ENCODE data around the gene MRPL37.
"Not testable (repeated sequence)": the region's sequence is repeated elsewhere in the genome, so short reads cannot be mapped to it uniquely, and the experiment has no call there.

Gene MRPL37

DNA sequence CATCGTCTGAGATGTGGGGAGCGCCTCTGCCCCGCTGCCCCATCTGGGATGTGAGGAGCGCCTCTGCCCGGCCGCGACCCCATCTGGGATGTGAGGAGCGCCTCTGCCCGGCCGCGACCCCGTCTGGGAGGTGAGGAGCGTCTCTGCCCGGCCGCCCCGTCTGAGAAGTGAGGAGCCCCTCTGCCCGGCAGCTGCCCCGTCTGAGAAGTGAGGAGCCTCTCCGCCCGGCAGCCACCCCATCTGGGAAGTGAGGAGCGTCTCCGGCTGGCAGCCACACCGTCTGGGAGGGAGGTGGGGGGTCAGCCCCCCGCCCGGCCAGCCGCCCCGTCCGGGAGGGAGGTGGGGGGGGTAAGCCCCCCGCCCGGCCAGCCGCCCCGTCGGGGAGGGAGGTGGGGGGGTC, 33.2 kb downstream of the MRPL37 start:
- H3K27ac Mint-ChIP-seq; H3K9me3 Mint-ChIP-seq; H3K27me3 Mint-ChIP-seq (ENCODE audit: low read depth); H3K4me3 Mint-ChIP-seq: not testable (repeated sequence)
- Mint-ChIP-seq H3K36me3 (ENCODE audit: low read depth) (peaks cover 33% of the 10 kb centered on the region), H3K4me1 (ENCODE audit: low read depth) (peaks cover 23% of the 10 kb centered on the region)

DNA sequence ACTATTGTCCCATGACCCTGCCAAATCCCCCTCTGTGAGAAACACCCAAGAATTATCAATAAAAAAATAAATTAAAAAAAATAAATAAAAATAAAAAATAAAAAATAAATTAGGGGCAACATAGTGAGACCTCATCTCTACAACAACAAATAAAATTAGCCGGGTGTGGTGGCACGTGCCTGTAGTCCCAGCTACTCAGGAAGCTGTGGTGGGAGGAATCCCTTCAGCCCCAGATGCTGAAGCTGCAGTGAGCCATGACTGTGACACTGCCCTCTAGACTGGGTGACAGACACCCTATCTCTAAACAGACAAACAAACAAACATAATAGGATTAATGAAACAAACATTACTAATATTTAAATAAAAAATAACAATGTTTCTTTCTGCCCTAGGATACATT, 34.3 kb downstream of the MRPL37 start:
- Mint-ChIP-seq H3K27ac (no peak overlapping the region), H3K4me1 (ENCODE audit: low read depth) (peaks cover 19% of the 10 kb centered on the region), H3K4me3 (no peak overlapping the region), H3K27me3 (ENCODE audit: low read depth) (no peaks in the 10 kb centered on the region), H3K9me3 (no peaks in the 10 kb centered on the region), H3K36me3 (ENCODE audit: low read depth) (peaks cover 30% of the 10 kb centered on the region)

DNA sequence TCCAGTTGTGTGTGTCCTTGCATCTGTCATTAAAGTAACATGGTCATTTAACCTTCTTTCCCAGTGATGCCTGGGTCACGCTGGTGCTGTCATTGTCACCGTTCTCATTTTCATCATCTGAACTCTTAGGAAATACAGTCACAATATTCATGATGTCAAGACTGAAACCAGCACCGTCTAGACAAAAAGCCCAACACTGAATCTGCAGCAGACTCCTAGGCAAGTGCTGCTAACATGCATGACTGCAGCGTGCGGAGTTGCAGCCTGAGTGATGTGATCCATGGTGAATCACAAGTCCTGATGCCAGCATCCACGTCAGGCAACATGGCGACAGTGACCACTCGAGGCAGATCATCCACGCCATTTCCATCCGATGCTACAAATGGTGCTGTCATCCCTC, 37.6 kb downstream of the MRPL37 start:
- Mint-ChIP-seq H3K36me3 (ENCODE audit: low read depth) (peaks cover 30% of the 10 kb centered on the region), H3K27me3 (ENCODE audit: low read depth) (no peaks in the 10 kb centered on the region), H3K4me3 (no peak overlapping the region), H3K27ac (no peak overlapping the region), H3K4me1 (ENCODE audit: low read depth) (peaks cover 3% of the 10 kb centered on the region), H3K9me3 (no peaks in the 10 kb centered on the region)

DNA sequence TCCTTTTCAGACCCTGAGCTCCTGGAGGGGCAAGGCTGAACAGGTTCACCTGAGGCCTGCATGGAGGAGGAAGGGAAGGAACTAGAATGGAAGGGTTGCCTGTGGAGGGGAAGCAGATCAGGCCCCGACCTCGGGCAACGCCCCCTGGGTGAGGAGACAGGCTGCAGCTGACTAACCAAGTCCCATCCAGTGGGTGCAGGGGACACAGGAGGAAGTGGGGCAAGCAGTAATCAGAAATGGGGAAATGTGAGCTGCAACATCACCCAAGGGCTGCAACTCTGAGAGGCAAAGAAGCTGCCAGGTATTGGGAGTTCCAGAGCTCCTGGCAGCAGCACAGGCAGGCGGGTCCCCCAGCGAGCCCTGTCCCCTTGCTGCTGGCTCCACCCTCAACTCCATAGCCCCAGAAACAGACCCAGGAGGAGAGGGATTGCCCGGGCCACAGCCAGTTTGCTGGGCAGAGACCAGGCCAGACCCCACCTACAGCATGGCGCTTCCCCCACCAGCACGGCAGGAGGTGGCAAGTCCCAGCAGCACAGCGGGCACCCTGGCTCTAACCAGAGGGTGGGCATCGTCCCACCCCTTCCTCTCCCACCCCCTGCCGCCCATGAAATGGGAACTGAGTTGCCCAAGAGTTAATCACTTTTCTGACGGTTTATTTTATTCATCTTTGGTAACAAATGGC, 38.5 kb downstream of the MRPL37 start:
- H3K27ac Mint-ChIP-seq, result no peak overlapping the region
- peaks cover 6% of the 10 kb centered on the region for H3K4me1 Mint-ChIP-seq (ENCODE audit: low read depth)
- H3K36me3 Mint-ChIP-seq (ENCODE audit: low read depth), result peaks cover 35% of the 10 kb centered on the region
- H3K4me3 Mint-ChIP-seq, result no peak overlapping the region
- no peaks in the 10 kb centered on the region for H3K27me3 Mint-ChIP-seq (ENCODE audit: low read depth)
- no peaks in the 10 kb centered on the region for H3K9me3 Mint-ChIP-seq

DNA sequence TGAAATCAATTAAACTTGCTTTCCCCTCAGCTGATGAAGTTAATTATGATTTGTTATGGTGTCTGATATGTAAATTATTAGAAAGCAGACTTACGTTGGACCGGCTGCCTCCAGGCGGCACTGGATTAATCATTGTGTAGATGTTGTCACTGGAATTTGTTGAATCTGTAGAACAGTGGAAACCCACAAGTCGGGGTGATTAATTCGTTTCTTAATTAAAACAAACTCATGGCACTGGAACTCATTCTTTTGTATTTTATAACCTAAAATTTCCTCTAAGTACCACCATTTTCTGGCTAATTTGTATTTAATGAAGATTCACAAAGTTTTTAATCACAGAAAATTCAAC, 39.0 kb downstream of the MRPL37 start:
- Mint-ChIP-seq H3K9me3 (no peaks in the 10 kb centered on the region), H3K4me3 (no peak overlapping the region), H3K27me3 (ENCODE audit: low read depth) (no peaks in the 10 kb centered on the region), H3K27ac (no peak overlapping the region), H3K4me1 (ENCODE audit: low read depth) (peaks cover 6% of the 10 kb centered on the region), H3K36me3 (ENCODE audit: low read depth) (peaks cover 35% of the 10 kb centered on the region)

DNA sequence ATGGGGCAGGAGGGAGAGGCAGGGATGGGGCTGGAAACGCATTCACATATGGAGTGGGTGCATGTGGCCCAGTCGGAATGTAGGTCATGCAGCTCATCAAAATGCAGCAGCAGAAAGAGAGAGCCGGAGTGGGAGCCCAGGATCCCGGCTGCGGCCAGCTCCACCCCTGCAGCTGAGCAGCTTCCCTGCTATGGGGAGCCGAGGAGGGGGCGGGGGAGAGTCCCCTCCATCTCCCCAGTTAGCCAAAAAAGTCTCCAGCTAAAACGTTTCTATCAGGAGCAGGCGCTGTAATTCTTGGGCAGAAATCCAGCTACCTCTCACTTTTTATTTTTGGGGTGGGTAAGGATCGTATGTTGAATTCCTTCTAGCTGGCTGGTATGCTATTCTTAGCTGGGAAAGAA, 39.7 kb downstream of the MRPL37 start:
- Mint-ChIP-seq H3K4me1 (ENCODE audit: low read depth) (peaks cover 6% of the 10 kb centered on the region), H3K36me3 (ENCODE audit: low read depth) (peaks cover 34% of the 10 kb centered on the region), H3K27me3 (ENCODE audit: low read depth) (no peaks in the 10 kb centered on the region), H3K9me3 (no peaks in the 10 kb centered on the region), H3K4me3 (no peak overlapping the region), H3K27ac (no peak overlapping the region)

DNA sequence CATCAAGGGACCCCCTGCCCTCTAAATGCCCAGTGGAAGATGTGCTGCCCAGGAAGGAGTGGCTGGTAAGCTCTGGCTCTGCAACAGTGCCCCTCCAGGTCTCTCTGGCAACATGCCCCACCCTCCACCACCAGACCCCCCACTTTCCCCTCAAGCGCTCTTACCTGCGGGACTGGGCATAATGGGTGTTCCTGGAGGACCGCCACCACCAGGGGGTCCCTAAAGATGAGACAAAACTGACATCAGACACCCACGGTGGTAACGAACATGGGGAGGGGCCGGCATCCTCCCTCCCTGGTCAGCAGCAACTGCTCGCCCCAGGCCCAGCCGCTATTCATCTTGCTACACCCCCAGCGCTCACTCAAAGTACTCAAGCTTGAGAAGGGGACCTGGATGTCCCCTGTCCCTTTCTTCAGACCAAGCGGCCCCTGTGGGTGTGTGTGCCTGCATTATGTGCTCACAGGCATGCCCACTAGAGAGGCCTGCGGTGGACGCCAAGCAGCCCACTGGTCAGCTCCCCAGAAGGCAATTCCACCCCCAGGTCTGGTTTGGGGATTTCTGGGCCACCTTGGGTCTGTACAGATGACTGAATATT, 40.9 kb downstream of the MRPL37 start:
- no peaks in the 10 kb centered on the region for H3K27me3 Mint-ChIP-seq (ENCODE audit: low read depth)
- H3K27ac Mint-ChIP-seq, result no peak overlapping the region
- H3K9me3 Mint-ChIP-seq, result no peaks in the 10 kb centered on the region
- H3K4me1 Mint-ChIP-seq (ENCODE audit: low read depth), result peaks cover 3% of the 10 kb centered on the region
- H3K4me3 Mint-ChIP-seq, result no peak overlapping the region
- peaks cover 30% of the 10 kb centered on the region for H3K36me3 Mint-ChIP-seq (ENCODE audit: low read depth)

DNA sequence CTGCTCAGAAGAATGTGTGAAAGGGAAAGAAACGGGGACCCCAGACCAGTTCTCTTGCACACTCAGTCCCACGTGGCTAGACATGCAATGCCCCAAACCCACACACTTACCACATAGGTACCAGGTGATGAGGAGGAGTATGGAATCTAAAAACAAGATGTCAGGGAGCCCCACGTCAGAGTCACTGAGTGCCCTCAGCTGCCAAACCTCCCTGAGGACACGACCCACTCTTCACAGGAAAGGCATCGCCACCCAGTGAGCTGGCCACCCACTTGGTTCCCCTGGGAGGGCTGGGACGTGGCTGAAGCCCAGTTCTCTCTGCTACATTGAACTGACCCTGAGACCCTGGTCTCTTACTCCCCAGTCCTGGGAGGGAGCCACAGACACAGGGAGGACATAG, 41.4 kb downstream of the MRPL37 start:
- no peak overlapping the region for H3K27ac Mint-ChIP-seq
- peaks cover 3% of the 10 kb centered on the region for H3K4me1 Mint-ChIP-seq (ENCODE audit: low read depth)
- H3K4me3 Mint-ChIP-seq, result no peak overlapping the region
- no peaks in the 10 kb centered on the region for H3K9me3 Mint-ChIP-seq
- no peaks in the 10 kb centered on the region for H3K27me3 Mint-ChIP-seq (ENCODE audit: low read depth)
- peaks cover 30% of the 10 kb centered on the region for H3K36me3 Mint-ChIP-seq (ENCODE audit: low read depth)

DNA sequence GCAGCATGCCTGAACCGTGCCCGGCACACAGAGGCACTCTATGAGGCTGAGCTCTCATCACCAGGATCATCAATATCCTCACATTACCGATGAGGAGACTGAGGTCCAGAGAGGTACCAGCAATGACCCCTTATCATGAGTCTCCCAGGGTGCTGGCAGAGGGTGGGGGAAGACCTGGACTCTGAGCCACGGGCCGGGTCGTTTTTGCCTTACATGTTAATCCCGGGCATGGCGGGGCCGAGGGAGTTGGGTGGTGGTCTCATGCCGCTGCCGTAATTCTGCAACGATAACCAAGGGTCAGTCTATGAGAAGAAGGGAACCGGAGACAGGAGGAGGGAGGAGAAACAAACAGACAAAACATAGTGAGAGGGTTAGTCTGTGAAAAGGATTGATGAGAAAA, 43.1 kb downstream of the MRPL37 start:
- Mint-ChIP-seq H3K4me3 (no peak overlapping the region), H3K36me3 (ENCODE audit: low read depth) (peaks cover 19% of the 10 kb centered on the region), H3K9me3 (no peaks in the 10 kb centered on the region), H3K27ac (no peak overlapping the region), H3K4me1 (ENCODE audit: low read depth) (peaks cover 3% of the 10 kb centered on the region), H3K27me3 (ENCODE audit: low read depth) (no peaks in the 10 kb centered on the region)

DNA sequence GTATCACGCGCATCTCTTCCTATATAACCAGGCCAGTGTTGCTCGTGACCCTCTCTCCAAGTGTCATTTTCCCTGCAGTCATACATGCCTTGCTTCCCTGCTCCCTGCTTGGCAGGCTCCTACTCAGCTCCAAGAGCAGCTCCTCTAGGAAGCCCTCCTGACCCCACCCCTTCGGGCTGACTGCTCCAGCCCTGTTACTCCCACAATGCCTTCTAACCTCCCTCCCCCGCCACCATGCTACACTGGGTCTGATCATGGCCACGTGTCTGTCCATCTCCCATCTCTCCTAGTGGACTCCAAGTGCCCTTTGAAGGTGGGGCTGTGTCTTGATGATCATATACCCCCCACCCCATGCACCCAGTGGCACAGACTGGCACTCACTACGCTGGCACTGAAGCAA, 44.7 kb downstream of the MRPL37 start:
- no peak overlapping the region for H3K4me3 Mint-ChIP-seq
- H3K27ac Mint-ChIP-seq, result no peak overlapping the region
- peaks cover 6% of the 10 kb centered on the region for H3K4me1 Mint-ChIP-seq (ENCODE audit: low read depth)
- H3K36me3 Mint-ChIP-seq (ENCODE audit: low read depth), result peaks cover 17% of the 10 kb centered on the region
- no peaks in the 10 kb centered on the region for H3K9me3 Mint-ChIP-seq
- H3K27me3 Mint-ChIP-seq (ENCODE audit: low read depth), result no peaks in the 10 kb centered on the region

DNA sequence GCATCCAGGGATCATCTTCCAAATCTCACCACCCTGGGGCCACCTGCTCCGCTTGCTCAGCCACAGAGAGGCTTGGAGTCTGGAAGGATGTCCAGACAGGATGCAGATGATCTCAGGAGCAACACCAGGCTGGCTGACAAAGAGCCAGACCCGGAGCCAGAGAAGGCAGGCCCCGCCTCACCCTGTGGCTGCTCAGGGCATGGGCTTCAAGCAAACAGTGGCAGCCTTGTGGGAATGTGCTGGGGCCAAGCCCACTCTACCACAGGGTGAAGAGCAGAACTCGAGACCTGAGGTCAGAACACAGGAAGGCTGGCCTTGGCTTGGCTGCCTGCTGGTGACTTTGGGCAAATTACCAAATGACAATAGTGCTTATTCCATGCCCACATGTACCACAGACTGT, 45.5 kb downstream of the MRPL37 start:
- Mint-ChIP-seq H3K9me3 (no peaks in the 10 kb centered on the region), H3K36me3 (ENCODE audit: low read depth) (peaks cover 19% of the 10 kb centered on the region), H3K4me1 (ENCODE audit: low read depth) (peaks cover 6% of the 10 kb centered on the region), H3K27ac (no peak overlapping the region), H3K27me3 (ENCODE audit: low read depth) (no peaks in the 10 kb centered on the region), H3K4me3 (no peak overlapping the region)

DNA sequence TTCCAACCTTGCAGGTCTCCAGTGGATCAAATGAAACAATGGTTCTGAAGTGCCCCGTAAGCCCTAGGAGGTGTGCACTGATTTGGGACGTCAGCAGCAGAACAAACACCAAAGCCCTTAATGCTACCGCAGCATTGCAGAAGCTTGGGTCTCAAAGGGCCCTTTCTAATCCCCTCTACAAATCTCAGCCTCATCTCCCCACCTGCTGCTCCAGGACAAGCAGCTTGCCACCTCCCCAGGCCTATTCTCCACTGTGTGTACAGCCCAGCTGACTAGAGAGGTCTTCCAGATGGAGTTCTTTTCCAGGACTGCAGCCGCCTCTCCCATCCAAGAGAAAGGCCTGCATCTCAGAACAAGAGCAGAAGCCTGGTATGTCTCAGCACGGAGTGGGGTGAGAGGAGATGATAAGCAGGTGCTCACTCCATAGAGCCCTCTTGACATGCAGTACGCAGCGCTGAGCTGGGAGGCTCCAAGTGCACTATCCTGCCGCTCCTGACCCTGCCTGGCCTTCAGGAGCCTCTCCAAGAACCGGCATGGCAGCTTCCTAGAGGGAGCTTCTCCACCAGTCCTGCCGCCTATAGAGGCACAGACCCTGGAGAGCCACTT, 46.3 kb downstream of the MRPL37 start:
- Mint-ChIP-seq H3K27ac (no peak overlapping the region), H3K9me3 (no peaks in the 10 kb centered on the region), H3K36me3 (ENCODE audit: low read depth) (peaks cover 13% of the 10 kb centered on the region), H3K4me3 (no peak overlapping the region), H3K4me1 (ENCODE audit: low read depth) (peaks cover 6% of the 10 kb centered on the region), H3K27me3 (ENCODE audit: low read depth) (no peaks in the 10 kb centered on the region)

DNA sequence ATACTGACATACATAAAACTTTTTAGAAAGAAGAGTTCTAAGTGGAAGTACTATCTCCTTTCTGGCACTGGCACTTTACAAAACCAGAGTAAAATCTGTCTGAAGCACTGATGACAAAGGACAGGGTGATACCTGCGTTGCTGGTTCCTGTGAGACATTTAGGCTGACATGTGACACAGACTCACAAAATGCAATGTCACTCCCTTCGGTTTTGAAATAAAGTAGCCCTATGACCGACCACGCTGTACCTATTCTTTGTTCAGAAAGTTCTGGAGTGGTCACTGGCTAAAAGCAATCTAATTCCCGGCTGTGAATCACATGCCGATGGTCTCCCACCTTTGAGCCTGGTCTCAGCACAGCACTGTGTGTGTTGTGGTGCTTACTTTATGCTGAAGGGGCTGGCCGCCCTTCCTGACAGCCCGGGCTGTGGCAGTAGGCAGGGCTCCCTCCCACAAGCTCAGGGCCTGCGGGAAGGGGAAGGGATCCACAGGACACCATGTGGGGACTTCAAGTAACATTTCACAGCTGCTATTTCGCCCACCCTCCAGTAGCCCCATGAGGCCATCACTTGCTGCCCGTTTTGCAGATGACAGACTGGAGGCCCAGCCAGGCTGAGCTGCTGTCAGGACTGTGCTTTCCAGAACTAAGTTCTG, 48.0 kb downstream of the MRPL37 start:
- peaks cover 5% of the 10 kb centered on the region for H3K4me1 Mint-ChIP-seq (ENCODE audit: low read depth)
- no peaks in the 10 kb centered on the region for H3K9me3 Mint-ChIP-seq
- H3K36me3 Mint-ChIP-seq (ENCODE audit: low read depth), result peaks cover 8% of the 10 kb centered on the region
- no peaks in the 10 kb centered on the region for H3K27me3 Mint-ChIP-seq (ENCODE audit: low read depth)
- H3K4me3 Mint-ChIP-seq, result no peak overlapping the region
- no peak overlapping the region for H3K27ac Mint-ChIP-seq

DNA sequence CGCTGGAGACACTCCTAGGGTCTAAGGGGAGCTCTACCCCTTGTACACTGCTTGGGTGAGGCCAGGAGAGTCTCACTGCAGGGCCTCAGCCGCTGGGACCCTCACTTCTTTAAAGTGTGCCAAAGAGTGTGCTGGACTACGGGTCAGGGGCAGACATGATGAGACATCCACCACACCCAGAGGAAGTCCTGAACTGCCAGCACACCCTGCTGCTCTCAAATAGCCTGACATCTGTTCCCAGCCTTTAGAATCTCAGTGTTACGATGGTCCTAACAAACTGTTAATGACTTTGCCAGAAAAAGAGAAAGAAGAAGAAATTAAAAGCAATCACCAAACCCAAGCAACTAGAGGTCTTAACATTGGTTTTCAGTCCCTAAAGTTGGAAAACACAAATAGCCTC, 49.0 kb downstream of the MRPL37 start:
- Mint-ChIP-seq H3K4me3 (no peak overlapping the region), H3K4me1 (ENCODE audit: low read depth) (peaks cover 4% of the 10 kb centered on the region), H3K27ac (peak overlapping the region; percentile 80), H3K36me3 (ENCODE audit: low read depth) (peaks cover 5% of the 10 kb centered on the region), H3K9me3 (no peaks in the 10 kb centered on the region), H3K27me3 (ENCODE audit: low read depth) (no peaks in the 10 kb centered on the region)

DNA sequence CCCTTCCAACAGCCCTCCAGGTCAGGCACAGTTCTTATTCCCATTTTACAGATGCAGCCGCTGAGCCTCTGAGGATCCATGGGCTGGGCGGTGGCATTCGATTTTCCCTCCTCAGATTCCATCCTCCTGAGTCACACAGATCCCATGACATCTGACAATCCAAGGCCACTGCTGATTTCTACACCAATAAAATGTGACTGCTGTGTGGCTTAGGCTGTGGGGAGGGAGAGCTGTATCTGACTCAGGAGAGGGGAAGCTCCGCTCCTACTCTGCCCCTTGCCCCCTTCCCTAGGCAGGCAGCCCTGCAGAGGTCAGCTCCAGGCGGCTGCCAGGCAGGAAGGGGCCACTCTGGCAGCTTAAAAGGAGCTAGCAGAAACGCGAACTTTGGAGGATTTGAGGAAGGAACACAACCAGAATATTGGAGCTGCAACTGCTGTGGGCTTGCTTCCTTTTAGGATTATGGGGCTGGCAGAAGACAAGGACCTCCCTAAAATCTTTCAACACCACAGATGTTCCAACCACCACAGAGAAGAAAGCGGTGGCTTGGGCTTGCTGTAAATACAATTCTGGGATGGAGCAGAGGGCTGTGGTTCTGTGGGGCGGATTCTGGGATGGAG, 50.0 kb downstream of the MRPL37 start:
- peaks cover 5% of the 10 kb centered on the region for H3K36me3 Mint-ChIP-seq (ENCODE audit: low read depth)
- H3K9me3 Mint-ChIP-seq, result no peaks in the 10 kb centered on the region
- H3K27ac Mint-ChIP-seq, result no peak overlapping the region
- peaks cover 4% of the 10 kb centered on the region for H3K4me1 Mint-ChIP-seq (ENCODE audit: low read depth)
- no peak overlapping the region for H3K4me3 Mint-ChIP-seq
- H3K27me3 Mint-ChIP-seq (ENCODE audit: low read depth), result no peaks in the 10 kb centered on the region

Measured in T-helper 1 cell treated with Interleukin-12 subunit alpha and Interleukin-12 subunit beta and Interleukin-4 antibody, amounts not matched to agents 30 μg/mL and 1 μg/mL, for 36 hours (primary cell).